HCT116 (cell line): Measurements from ENCODE around the gene SKP2.

Source experiments
- EZH2 ChIP-seq: fragments of 200-600 bp; sonication (generic); IDR thresholded peaks from 2 replicates; pipeline ENCODE4 v1.6.1; 2017; ENCODE audit warnings: antibody characterized with exemption, mixed run types
- POLR2A ChIP-seq: IDR thresholded peaks from 2 replicates; pipeline ENCODE4 v1.7.0; 2011; ENCODE audit warnings: borderline replicate concordance; ENCODE audit not compliant: insufficient read depth, insufficient read length; ENCODE audit errors: extremely low read depth
- RAD21 ChIP-seq: IDR thresholded peaks from 2 replicates; pipeline ENCODE4 v1.6.1; 2012; ENCODE audit warnings: low read depth, mild to moderate bottlenecking
- ZNF274 ChIP-seq: fragments of 200-500 bp; sonication (Bioruptor generic); IDR thresholded peaks from 2 replicates; pipeline ENCODE4 v1.6.1; 2014; ENCODE audit warnings: mild to moderate bottlenecking, low read depth, low read length, inconsistent platforms
- TF ChIP-seq, protein P1 (sequence below), 3 experiments: fragments of 200-600 bp in 1 of 3; sonication (generic) in 1 of 3; IDR thresholded peaks in 2 of 3; conservative IDR thresholded peaks in 1 of 3; 2 replicates each; pipeline ENCODE4 v1.5.1; 2012 to 2017; ENCODE audit warnings: low read depth in 2 of 3, low read length in 2 of 3, antibody characterized with exemption in 1 of 3, borderline replicate concordance in 1 of 3, control low read depth in 1 of 3, mild to moderate bottlenecking in 1 of 3, mixed read lengths in 1 of 3, mixed run types in 1 of 3, moderate library complexity in 1 of 3; ENCODE audit not compliant: insufficient read depth in 1 of 3
- TF ChIP-seq, protein P2 (sequence below): IDR thresholded peaks from 2 replicates; pipeline ENCODE4 v1.6.1; 2012
- TF ChIP-seq, protein P3 (sequence below): IDR thresholded peaks from 2 replicates; pipeline ENCODE4 v1.6.1; 2012; ENCODE audit warnings: low read depth

- TF ChIP-seq RAD21, result no peak
- TF ChIP-seq, protein P1, sequence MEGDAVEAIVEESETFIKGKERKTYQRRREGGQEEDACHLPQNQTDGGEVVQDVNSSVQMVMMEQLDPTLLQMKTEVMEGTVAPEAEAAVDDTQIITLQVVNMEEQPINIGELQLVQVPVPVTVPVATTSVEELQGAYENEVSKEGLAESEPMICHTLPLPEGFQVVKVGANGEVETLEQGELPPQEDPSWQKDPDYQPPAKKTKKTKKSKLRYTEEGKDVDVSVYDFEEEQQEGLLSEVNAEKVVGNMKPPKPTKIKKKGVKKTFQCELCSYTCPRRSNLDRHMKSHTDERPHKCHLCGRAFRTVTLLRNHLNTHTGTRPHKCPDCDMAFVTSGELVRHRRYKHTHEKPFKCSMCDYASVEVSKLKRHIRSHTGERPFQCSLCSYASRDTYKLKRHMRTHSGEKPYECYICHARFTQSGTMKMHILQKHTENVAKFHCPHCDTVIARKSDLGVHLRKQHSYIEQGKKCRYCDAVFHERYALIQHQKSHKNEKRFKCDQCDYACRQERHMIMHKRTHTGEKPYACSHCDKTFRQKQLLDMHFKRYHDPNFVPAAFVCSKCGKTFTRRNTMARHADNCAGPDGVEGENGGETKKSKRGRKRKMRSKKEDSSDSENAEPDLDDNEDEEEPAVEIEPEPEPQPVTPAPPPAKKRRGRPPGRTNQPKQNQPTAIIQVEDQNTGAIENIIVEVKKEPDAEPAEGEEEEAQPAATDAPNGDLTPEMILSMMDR (IDR thresholded peaks at IDR 0.05 in 2 of 3, conservative IDR thresholded peaks at IDR 0.05 in 1 of 3; ENCODE audit: borderline replicate concordance in 1 of 3, insufficient read depth in 1 of 3, low read depth in 2 of 3, low read length in 2 of 3), result no peak
- no peak for TF ChIP-seq EZH2
- TF ChIP-seq, protein P2, sequence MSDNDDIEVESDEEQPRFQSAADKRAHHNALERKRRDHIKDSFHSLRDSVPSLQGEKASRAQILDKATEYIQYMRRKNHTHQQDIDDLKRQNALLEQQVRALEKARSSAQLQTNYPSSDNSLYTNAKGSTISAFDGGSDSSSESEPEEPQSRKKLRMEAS, result no peak
- TF ChIP-seq POLR2A, result no peak
- TF ChIP-seq ZNF274, result no peak
- TF ChIP-seq, protein P3, sequence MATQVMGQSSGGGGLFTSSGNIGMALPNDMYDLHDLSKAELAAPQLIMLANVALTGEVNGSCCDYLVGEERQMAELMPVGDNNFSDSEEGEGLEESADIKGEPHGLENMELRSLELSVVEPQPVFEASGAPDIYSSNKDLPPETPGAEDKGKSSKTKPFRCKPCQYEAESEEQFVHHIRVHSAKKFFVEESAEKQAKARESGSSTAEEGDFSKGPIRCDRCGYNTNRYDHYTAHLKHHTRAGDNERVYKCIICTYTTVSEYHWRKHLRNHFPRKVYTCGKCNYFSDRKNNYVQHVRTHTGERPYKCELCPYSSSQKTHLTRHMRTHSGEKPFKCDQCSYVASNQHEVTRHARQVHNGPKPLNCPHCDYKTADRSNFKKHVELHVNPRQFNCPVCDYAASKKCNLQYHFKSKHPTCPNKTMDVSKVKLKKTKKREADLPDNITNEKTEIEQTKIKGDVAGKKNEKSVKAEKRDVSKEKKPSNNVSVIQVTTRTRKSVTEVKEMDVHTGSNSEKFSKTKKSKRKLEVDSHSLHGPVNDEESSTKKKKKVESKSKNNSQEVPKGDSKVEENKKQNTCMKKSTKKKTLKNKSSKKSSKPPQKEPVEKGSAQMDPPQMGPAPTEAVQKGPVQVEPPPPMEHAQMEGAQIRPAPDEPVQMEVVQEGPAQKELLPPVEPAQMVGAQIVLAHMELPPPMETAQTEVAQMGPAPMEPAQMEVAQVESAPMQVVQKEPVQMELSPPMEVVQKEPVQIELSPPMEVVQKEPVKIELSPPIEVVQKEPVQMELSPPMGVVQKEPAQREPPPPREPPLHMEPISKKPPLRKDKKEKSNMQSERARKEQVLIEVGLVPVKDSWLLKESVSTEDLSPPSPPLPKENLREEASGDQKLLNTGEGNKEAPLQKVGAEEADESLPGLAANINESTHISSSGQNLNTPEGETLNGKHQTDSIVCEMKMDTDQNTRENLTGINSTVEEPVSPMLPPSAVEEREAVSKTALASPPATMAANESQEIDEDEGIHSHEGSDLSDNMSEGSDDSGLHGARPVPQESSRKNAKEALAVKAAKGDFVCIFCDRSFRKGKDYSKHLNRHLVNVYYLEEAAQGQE, result no peak
These were observed 8.7 kb downstream of the SKP2 start for GRCh38 chr5:36160617-36161016.
